ENCODE measurements around the gene CLBA1. TPM values are rescaled to one million over a fixed set of nuclear protein-coding genes. Genes with fewer than 3 reads are reported as not detected.

CLBA1 gene
- total RNA-seq, 1 donor from 2014 or later: 8.5 TPM

- Histone ChIP-seq H3K27ac (no peak overlapping the region), H2AFZ (replicated peaks) (no peak overlapping the region), H3K9ac (no peak overlapping the region), H3K4me3 (no peak overlapping the region), H3K9me3 (ENCODE audit: low read depth) (no peaks in the 10 kb centered on the region), H3K27me3 (no peaks in the 10 kb centered on the region), H3K79me2 (ENCODE audit: low read depth) (peaks cover 71% of the 10 kb centered on the region), H3K4me2 (no peak overlapping the region), H3K4me1 (peaks cover 6% of the 10 kb centered on the region), H3K36me3 (no peaks in the 10 kb centered on the region), H3F3A (ENCODE audit: low read depth) (peaks cover 29% of the 10 kb centered on the region), H4K20me1 (ENCODE audit: low read depth) (peaks cover 88% of the 10 kb centered on the region)
- Mint-ChIP-seq H3K4me3 (no peak overlapping the region), H3K27me3 (ENCODE audit: insufficient read depth, low read depth) (peaks cover 2% of the 10 kb centered on the region), H3K4me1 (peaks cover 31% of the 10 kb centered on the region), H3K36me3 (peaks cover 10% of the 10 kb centered on the region), H3K9me3 (no peaks in the 10 kb centered on the region), H3K27ac (no peak overlapping the region)
- TF ChIP-seq EZH2phosphoT487 (IDR thresholded peaks at IDR 0.05) (no peak), EZH2 (IDR thresholded peaks at IDR 0.05) (no peak)
- TF ChIP-seq, protein P1, sequence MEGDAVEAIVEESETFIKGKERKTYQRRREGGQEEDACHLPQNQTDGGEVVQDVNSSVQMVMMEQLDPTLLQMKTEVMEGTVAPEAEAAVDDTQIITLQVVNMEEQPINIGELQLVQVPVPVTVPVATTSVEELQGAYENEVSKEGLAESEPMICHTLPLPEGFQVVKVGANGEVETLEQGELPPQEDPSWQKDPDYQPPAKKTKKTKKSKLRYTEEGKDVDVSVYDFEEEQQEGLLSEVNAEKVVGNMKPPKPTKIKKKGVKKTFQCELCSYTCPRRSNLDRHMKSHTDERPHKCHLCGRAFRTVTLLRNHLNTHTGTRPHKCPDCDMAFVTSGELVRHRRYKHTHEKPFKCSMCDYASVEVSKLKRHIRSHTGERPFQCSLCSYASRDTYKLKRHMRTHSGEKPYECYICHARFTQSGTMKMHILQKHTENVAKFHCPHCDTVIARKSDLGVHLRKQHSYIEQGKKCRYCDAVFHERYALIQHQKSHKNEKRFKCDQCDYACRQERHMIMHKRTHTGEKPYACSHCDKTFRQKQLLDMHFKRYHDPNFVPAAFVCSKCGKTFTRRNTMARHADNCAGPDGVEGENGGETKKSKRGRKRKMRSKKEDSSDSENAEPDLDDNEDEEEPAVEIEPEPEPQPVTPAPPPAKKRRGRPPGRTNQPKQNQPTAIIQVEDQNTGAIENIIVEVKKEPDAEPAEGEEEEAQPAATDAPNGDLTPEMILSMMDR (IDR thresholded peaks at IDR 0.05): no peak
- DNase-seq (ENCODE audit: low spot score): no peak
These were observed 24.5 kb downstream of the CLBA1 start for GRCh38 chr14:105010106-105010505.

DNA sequence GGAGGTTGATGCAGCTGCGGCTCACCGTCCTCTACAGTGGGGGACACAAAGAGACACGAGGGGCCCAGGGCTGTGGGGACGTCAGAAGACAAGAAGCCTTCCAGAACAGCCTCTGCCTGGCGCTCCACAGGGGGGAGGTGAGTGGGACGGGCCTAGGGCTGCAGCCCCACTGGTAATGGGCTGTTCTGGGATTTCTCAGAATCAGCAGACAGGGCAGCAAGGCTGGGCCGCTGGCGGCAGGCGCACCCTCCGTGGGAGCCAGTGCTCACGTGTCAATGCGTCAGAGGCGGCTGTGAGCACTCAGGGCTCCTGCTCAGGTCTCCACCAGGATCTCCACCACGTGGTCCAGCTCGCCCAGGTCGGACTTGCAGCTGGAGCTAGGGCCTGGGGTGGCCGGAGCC, 25.3 kb downstream of the CLBA1 start:
- no peak overlapping the region for H3K27ac ChIP-seq
- peaks cover 11% of the 10 kb centered on the region for H3K36me3 Mint-ChIP-seq

GRCh38 chr14:105011312-105011990, 25.9 kb downstream of the CLBA1 start:
- DNase-seq (ENCODE audit: low spot score): no peak
- no peak overlapping the region for H3K27ac Mint-ChIP-seq

More for the DNA sequence above, 25.3 kb downstream of the CLBA1 start:
- peaks cover 96% of the 10 kb centered on the region for H4K20me1 ChIP-seq (ENCODE audit: low read depth)
- H3K4me1 ChIP-seq: peaks cover 14% of the 10 kb centered on the region
- H3K36me3 ChIP-seq: no peaks in the 10 kb centered on the region
- H3K9ac ChIP-seq: no peak overlapping the region
- H3K9me3 Mint-ChIP-seq: no peaks in the 10 kb centered on the region
- DNase-seq (ENCODE audit: low spot score): no peak
- peaks cover 2% of the 10 kb centered on the region for H3K27me3 Mint-ChIP-seq (ENCODE audit: insufficient read depth, low read depth)
- H3K79me2 ChIP-seq (ENCODE audit: low read depth): peaks cover 78% of the 10 kb centered on the region
- no peak overlapping the region for H3K4me3 ChIP-seq
- TF ChIP-seq, protein P1 (IDR thresholded peaks at IDR 0.05): no peak
- TF ChIP-seq EZH2 (IDR thresholded peaks at IDR 0.05) (no peak), EZH2phosphoT487 (IDR thresholded peaks at IDR 0.05) (no peak)
- H3K4me2 ChIP-seq: no peak overlapping the region
- H3K27ac Mint-ChIP-seq: no peak overlapping the region
- H3K4me3 Mint-ChIP-seq: no peak overlapping the region
- H3K27me3 ChIP-seq: no peaks in the 10 kb centered on the region
- peaks cover 37% of the 10 kb centered on the region for H3F3A ChIP-seq (ENCODE audit: low read depth)
- H3K4me1 Mint-ChIP-seq: peaks cover 35% of the 10 kb centered on the region
- no peaks in the 10 kb centered on the region for H3K9me3 ChIP-seq (ENCODE audit: low read depth)
- H2AFZ ChIP-seq (replicated peaks): no peak overlapping the region

More at GRCh38 chr14:105011312-105011990, 25.9 kb downstream of the CLBA1 start:
- H3K4me3 Mint-ChIP-seq: no peak overlapping the region
- H3K36me3 Mint-ChIP-seq: peaks cover 14% of the 10 kb centered on the region
- H3K27me3 Mint-ChIP-seq (ENCODE audit: insufficient read depth, low read depth): peaks cover 5% of the 10 kb centered on the region
- Histone ChIP-seq H3F3A (ENCODE audit: low read depth) (peaks cover 39% of the 10 kb centered on the region), H3K27me3 (no peaks in the 10 kb centered on the region), H4K20me1 (ENCODE audit: low read depth) (peaks cover 99% of the 10 kb centered on the region), H3K4me2 (no peak overlapping the region), H3K4me3 (no peak overlapping the region), H3K79me2 (ENCODE audit: low read depth) (peaks cover 84% of the 10 kb centered on the region), H3K9me3 (ENCODE audit: low read depth) (no peaks in the 10 kb centered on the region), H3K27ac (no peak overlapping the region), H2AFZ (replicated peaks) (no peak overlapping the region), H3K4me1 (peaks cover 17% of the 10 kb centered on the region), H3K9ac (no peak overlapping the region), H3K36me3 (no peaks in the 10 kb centered on the region)
- H3K4me1 Mint-ChIP-seq: peaks cover 41% of the 10 kb centered on the region
- no peaks in the 10 kb centered on the region for H3K9me3 Mint-ChIP-seq
- TF ChIP-seq EZH2 (IDR thresholded peaks at IDR 0.05): no peak
- TF ChIP-seq, protein P1 (IDR thresholded peaks at IDR 0.05): no peak
